SK-MEL-5 (cell line): ENCODE data around the gene ALOXE3. TPM values are rescaled to one million over a fixed set of nuclear protein-coding genes. Genes with fewer than 3 reads are reported as not detected.

Source experiments
- DNase-seq: peaks from one replicate; pipeline ENCODE4 v3.0.0-alpha.2; 2016; ENCODE audit warnings: low read depth, low spot score
- in situ Hi-C: cut with HindIII; loops from 2 replicates; pipeline ENCODE4 v1.10.0; 2016; ENCODE audit warnings: low sequenced_read_pairs, high pct_unique_total_duplicates, low pct_unique_long_range_greater_than_20kb
- total RNA-seq: library from RNA; depleted of rRNA; stranded (reverse); fragments of >200 nt; shearing (Covaris generic); gene quantifications from 2 replicates; pipeline ENCODE4 v1.2.3, GENCODE V29; 2014

The ALOXE3 gene
- total RNA-seq, 1 experiment from 2014 or later, result not detected

DNA sequence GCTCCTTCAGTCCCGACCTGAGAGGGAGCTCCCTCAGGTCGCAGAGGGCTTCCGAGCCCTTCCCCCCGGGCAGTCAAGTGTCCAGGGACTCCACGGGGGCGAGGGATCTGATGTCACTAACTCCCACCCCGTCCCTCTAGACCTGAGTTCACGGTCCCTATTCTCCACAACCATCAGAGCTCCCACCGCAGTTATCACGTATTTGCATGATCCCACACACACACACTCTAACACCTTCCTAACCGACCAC lies 37.6 kb upstream of the ALOXE3 start:
- in situ Hi-C loops, result no loop called here
- DNase-seq, result no peak

DNA sequence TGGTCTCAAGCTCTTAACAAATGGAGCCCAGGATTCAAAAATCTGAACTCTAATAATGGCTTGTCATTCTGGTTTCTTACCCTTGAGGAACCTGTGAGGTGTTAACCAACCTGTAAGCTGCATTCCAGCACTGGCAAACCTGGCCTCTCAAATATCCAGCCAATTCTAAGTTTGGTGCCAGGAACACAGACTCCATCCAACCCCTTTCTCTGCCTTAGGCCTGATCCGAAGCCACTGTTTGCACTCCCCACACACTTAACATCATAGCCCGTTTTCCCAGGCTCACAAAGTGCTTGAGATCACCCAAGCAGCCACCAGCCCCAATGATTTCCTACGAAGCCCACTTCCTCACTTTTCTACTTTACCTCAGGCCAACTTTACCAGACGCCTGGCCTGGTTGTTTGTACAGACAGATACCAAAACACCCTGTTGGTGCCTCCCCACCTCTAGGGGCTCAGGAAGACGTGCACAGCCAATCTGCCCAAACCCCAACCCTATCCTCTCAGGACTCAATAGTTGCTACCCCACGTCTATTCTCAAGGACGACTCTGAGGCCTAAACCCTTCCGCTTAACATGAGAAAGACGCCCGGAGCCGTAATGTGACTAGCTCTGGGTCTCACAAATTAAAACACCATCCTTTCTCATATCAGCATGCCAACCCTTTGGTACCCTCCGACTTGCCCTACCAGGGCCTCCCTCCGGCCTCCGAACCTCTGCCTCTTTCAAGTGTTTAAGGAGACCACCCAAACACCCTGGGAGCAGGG lies 37.1 kb upstream of the ALOXE3 start:
- in situ Hi-C loops, result no loop called here

DNA sequence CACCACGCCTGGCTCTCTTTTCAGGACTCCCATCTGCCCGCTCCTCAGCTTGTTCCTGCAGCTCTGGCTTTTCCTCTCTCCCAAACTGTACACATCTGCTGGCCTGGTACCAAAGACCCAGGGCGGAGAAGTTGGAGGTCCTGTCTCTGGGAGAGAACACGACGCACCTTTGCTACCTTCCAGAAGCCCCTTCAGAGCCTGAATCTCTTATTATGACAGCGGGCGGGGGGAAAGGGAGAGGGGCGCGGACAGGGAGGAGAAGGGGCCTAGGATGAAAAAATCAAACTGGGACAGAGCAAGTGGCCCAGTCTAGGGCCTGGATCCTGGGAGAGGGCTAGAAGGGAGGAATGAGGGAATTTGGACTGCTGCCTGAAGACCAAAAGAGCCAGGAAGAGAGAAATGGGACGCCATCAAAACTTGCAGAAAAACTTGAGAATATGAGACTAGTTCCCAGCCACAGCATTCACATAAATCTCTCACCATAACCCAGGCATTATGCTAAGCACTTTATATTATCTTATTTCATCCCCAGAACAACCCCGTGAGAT lies 36.4 kb upstream of the ALOXE3 start:
- DNase-seq, result no peak
- in situ Hi-C loops, result no loop called here

More for the DNA sequence above, 37.1 kb upstream of the ALOXE3 start:
- no peak for DNase-seq

DNA sequence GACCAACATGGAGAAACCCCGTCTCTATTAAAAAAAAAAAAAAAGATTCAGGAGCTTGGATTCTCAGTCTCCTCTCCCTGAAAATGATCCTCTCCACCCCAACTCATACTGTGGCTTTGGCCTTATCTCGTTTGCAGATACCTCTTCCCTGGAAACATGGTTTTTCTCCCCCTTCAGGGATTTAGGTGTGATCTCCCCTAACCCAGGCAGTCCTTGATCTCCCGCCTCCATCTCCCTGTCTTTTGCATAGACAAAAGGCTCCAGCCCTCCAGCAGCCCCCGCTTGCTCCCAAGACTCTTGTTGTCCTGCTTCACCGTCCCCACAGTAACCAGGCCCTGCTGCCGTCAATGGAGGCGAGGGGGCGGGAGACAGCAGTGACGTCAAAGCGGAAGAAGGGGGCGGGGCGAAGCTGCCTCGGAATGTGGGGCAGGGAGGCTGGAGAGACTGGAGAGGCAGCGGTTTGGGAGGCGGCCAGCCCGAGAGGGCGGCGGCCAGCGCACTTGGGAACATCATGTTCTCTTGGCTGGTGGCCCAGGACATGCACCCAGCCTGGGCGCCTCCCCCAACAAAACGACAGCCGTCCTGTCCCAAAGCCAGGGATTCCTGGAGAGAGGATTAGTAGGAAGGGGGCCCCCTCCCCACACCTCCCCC lies 35.8 kb upstream of the ALOXE3 start:
- DNase-seq, result peak; percentile 95
- in situ Hi-C loops, result no loop called here

DNA sequence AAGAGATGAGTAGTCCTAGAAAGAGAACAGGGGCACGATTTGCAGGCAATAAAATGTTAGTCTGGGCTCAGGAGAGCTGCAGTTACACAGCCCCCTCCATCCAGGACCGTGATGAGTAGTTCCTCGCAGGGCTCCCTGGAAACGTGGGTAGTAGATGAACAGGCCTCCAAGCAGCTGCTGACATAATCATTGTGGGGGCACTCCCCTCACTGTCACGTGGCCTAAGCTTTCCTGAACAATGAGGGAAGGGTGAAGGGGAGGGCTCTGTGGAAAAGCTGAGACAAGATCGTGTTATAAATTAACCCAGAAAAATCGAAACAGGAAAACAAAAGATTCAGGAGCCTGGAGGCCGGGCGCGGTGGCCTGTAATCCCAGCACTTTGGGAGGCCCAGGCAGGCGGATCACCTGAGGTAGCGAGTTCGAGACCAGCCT lies 35.2 kb upstream of the ALOXE3 start:
- in situ Hi-C loops, result no loop called here
- no peak for DNase-seq

DNA sequence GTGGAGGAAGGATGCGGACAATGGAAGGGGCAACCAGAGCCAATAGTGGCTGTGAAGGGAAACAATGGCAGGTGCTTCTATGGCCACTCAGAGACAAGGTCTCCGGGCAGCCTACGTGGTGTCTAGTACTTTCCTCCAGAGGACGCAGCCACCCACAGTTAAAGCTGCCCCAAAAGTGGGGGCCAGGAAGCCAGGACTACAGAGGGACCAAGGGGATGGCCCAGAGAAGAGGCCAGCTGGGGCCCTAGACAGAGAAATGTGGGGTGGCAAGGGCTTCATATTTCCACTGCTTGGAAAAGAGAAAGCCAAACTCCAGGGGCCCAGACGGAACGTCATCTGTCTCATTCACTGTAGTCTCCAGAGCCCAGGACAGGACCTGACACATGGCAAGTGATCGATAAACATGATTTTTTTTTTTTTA lies 34.7 kb upstream of the ALOXE3 start:
- in situ Hi-C loops, result no loop called here
- DNase-seq, result no peak

DNA sequence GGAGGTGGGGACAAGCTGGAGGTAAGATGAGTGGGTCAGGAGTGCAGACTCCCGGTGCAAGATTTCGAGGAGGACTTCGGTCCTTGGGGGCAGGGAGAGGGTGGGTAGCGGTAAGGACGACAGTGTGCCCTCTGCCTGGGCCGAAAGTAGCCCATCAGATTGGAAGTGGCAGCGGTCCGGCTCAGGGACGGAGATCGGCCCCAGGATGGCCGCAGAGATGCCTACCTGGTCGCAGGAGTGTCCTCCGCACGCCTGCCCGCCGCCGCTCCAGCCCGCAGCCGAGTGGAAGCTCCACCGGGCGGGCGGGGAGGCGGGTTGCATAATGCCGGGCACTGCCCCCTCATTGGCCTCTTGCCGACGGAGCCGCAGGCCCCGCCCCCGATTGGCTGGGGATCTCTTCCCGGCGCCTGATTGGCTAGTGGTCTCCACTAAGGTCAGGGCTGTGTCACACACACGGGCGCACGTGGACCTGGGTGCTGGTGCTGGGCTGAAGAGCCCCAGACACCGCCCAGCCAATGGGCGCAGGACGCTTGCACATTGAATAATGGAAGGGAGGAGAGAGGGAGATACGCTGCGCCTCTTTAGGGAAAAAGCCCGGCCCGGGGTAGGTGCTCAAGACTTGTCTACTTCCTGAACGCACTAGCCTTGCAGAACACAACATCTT lies 33.9 kb upstream of the ALOXE3 start, which contains the start of gene PER1:
Gene PER1, minus strand, starts transcription at position 293 of the 664 bp plus-strand sequence. CDS start 1,698 bp downstream, outside the sequence.
- peak; percentile 98 for DNase-seq
- in situ Hi-C loops, result no loop called here

DNA sequence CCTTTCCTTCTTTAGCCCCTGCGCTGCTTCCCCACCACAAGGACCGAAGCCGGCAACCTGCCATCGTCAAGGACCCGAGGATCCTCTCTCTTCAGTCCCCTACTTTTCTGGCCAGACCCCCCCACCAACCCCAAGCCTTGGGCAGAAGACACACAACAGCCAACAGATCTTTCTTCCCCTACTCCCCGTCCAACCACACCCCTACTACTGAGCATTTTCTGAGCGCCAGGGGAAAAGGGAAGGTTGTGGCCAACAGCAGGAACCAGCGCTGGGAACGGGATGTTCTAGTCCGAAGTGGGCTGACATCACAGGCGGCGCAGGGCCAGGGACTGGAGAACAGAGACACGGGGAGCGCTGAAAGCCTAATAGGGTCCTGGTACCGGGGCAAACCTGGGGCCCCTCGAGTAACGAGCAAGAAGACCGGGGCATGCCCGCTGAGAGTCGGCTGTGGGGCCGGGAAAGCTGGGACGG lies 33.4 kb upstream of the ALOXE3 start:
- in situ Hi-C loops, result no loop called here
- DNase-seq, result no peak

DNA sequence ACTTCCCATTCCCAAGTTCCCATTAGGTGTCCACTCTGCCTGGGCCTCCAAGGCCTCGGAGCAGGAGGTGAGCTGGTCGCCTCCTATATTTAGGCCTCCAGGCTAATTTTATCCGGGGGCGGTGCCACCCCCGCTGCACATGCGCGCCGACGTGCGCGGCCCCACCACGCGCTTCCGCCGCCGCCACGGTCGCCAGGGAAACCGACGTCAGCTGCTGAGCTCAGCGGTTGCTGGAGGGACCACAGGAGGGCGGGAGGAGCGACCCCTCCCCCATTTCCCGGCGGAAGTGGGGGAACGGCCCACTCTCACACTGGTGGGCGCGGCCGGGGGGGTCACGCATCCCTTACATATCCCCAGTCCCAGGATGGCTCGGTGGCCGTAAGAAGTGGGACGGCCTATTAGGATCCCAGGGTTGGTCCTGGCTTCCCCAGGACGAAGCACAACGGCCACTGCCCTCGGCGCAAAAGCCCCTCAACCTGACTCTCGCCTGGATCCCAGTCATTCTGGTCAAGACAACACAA lies 32.9 kb upstream of the ALOXE3 start:
- DNase-seq, result peak; percentile 82
- in situ Hi-C loops, result no loop called here

DNA sequence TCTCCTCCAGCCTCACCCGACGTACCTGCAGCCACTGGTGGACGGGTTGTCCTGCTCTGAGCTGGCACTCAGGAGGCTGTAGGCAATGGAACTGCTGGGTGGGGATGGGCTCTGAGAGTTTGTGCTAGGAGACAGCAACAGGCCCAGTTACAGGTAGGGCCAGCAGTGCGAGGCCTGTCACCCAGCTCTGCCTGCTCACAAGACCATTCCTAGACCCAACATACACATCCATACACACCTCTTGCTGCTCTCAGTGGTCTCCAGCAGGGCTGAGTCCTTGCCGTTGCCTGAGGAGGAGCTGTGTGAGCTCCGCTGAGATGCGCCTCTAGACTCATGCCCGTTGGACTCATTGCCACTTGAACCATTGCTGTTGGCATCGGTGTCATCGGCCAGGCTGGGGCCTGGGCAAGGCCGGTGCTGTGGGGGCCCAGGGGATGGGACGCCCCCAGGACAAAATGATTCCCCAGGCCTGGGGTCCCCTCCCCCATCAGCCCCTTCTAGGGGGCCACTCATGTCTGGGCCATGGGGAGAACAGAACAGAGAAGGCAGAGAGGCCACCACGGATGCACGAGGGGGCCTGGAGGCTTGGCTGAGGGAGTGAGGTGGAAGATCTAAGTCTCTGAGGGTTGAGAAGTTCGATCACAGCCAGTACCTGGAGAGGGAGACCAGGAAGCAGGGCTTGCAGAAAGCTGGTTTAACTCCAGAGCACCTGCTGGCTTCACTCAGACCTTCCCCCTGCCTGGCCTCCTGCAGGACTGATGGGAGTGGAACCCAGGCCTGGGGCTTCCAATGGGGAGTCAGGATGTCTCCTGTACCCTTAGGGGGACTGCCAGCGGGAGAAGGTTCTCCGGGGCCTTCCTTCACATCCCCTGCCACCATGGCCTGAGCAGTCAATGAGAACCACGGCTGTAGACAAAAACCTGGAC lies 32.1 kb upstream of the ALOXE3 start:
- in situ Hi-C loops, result no loop called here

DNA sequence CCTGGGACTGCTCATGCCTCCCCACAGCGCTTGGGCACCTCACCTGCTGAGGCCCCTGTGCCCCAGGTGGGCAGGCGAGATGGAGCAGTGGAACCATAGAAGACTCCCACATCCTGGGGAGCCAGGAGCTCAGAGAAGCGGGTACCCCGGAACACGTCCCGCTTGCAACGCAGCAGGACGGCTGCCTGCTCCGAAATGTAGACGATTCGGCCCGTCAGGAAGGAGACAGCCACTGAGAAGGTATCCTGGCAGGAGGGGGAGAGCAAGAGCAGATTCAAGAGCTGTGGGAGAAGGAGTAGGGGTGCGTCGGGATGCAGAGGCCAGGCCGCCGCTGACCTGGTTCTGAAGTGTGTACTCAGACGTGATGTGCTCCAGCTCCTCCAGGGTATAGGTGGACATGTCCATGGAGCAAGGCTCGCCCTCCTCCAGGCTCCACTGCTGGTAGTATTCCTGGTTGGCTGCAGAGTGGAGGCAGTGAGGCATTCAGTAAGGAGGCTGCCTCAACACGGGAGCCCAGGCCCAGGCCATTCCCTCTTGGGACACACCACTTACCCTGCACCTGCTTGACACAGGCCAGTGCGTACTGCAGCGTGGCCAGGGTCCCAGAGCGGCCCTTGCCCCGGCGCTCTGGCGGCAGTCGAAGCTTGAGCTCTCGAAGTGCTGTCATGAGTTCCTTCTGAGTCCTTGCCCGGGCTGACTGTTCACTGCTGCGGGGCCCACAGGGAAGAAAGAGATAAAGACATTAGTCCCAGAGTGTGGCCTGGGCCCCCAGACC lies 31.3 kb upstream of the ALOXE3 start:
- no peak for DNase-seq
- in situ Hi-C loops, result no loop called here

More for the DNA sequence above, 32.1 kb upstream of the ALOXE3 start:
- DNase-seq, result no peak

DNA sequence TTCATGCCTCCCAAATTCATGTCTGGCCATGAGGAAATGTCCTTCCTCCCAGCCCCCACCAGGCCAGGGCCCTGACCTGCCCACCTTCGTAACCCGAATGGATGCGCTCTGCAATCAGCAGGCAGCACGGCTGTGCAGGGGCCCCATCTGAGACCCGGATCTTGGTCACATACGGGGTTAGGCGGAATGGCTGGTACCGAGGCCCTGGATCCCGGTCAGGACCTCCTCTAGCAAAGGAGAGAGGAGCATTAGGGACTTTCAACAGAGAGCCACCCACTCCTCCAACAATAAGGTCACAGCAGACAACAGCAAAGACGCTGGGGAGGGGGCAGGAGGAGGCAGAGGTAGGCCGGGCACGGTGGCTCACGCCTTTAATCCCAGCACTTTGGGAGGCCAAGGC lies 30.2 kb upstream of the ALOXE3 start:
- DNase-seq, result no peak
- in situ Hi-C loops, result no loop called here

DNA sequence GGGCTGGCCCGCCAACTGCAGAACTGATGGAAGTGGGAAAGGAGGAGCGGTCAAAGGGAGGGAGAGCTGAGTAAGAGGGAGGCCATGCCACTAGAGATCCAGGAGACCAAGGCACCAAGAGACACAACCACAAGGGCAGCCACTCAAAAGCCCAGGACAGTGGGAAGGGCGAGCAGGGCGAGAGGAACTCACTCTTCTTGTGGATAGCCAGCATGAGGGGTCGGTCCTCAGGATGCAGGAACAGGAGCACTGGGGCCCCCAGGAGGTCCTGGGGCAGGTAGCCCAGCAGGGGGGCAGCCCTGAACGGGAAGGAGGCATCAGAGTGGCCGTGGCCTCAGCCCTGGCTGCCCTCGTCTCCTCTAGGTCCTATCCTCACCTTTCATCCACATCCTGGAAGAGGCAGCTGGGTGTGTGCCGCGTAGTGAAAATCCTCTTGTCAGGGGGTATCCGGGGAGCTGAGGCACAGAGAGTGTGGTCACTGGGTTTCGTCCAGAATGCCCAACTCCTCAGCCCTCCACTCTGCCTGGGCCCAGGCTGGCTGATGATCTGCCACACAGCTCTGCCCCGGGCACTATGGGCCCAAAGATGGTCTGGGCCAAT lies 29.6 kb upstream of the ALOXE3 start:
- in situ Hi-C loops, result no loop called here
- no peak for DNase-seq

DNA sequence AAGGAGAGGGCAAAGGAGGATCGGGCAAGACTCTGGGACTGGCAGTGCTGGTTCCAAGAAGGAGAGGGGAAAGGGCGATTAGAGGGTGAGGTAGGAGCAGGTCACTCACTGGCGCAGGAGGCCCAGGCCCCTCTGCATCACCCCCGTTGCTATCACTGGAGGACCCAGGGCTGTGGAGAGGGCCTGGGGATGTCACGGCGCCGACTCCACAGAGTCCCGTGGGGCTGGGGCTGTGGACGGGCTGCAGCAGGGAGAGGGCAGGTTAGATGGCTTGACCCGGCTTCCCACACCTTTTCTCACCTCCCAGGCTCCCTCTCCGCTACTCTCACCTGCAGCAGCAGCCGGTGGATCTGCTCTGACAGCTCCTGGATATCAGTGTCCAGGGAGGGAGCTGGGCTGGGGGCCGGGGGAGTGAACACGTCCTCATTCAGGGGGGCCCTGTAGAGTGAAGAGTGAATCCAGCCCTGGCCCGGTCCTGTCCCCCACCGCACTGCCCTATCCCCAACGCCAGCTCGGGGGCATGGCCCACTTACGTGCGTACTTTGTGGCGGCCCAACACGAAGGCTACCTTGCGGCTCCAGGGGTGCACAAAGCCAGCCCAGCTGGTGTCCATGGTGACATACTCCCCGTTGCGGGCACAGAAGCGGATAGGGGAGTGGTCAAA lies 29.0 kb upstream of the ALOXE3 start:
- in situ Hi-C loops, result no loop called here
- no peak for DNase-seq

DNA sequence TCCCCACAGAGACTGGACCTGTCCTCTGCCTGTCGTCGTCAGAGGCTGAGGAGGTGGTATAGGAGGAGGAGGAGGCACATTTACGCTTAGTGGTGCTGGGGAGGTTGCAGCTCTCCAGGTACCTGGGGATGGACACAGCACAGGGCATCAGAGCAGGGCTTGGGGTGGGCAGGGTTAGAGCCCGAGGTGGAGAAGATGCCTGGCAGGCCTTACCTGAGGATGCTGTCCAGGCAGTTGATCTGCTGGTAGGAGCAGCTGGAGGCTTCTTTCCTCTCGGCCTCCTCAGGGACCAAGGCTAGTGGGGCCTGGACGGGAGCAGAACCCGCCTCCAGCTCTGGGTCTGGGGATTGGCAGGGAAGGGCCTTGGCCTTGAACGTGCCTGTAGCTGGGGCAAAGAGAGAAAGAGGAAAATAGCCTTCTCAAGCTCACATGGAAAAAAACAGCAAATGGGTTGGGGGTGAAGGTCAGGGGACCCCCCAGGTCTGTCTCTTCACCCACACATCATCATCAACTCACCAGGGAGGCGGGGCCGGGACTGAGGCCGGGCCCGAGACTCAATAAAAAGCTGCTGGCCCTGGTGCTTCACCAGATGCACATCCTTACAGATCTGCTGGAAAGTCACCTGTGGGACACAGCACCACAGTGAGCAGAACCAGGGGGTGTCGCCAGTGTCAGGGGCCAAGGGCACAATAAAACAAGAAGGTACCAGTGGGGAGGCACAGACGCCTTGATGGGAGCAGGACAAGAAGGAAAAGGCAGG lies 28.2 kb upstream of the ALOXE3 start:
- DNase-seq, result no peak
- in situ Hi-C loops, result no loop called here
